Neural crest cell (in vitro differentiated cells): ENCODE results near the gene DUS1L. TPM values are rescaled to one million over a fixed set of nuclear protein-coding genes. Genes with fewer than 3 reads are reported as not detected.

Experiments used
- DNase-seq: peaks from one replicate; pipeline ENCODE4 v3.0.0; 2021; ENCODE audit warnings: low read depth, mixed read lengths, low spot score
- H3K27ac Mint-ChIP-seq: one replicate; pipeline ENCODE4 v1.8.0; 2021; ENCODE audit warnings: mild to moderate bottlenecking, mixed read lengths; ENCODE audit not compliant: unreplicated experiment
- H3K27me3 Mint-ChIP-seq: 2 replicates; pipeline ENCODE4 v1.8.0; 2021; ENCODE audit warnings: low read depth, mild to moderate bottlenecking, mixed read lengths
- H3K36me3 Mint-ChIP-seq: 2 replicates; pipeline ENCODE4 v1.8.0; 2021; ENCODE audit warnings: low read depth, mild to moderate bottlenecking, mixed read lengths
- H3K4me1 Mint-ChIP-seq: 2 replicates; pipeline ENCODE4 v1.8.0; 2021; ENCODE audit warnings: mixed read lengths
- H3K4me3 Mint-ChIP-seq: one replicate; pipeline ENCODE4 v1.8.0; 2021; ENCODE audit warnings: mild to moderate bottlenecking, mixed read lengths
- H3K9me3 Mint-ChIP-seq: 2 replicates; pipeline ENCODE4 v1.8.0; 2021; ENCODE audit warnings: mixed read lengths
- CTCF ChIP-seq: fragments of 200-600 bp; sonication (generic); conservative IDR thresholded peaks from 2 replicates; pipeline ENCODE4 v1.5.0; 2021; ENCODE audit warnings: antibody characterized with exemption, mild to moderate bottlenecking
- total RNA-seq: library from RNA; stranded (reverse); gene quantifications from 2 replicates; pipeline ENCODE4 v1.2.1, GENCODE V29; 2021

Gene DUS1L
- total RNA-seq, 1 donor from 2014 or later: 131 TPM

DNA sequence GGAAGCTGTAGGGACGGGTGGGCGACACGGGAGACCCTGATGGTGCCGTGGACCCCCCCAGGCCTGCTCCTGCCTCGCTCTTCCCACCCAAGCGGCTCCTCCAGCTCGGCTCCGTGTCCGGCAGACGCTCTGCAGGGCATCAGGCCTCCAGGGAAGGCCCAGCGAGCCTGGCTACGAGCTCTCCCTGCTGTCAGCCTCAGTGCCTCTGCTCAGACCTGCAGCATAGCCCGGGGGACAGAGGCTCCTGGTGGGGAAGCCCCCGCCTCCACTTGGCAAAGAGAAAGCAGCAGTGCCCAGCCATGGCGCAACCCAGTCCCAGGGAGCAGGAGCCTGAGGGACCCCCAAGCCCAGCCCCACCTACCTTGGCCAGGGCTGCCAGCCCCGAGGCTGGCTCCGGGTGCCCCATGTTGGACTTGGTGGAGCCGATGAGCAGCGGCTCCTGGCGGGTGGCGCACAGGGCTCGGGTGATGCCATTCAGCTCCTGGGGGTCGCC lies 26.5 kb upstream of the DUS1L start:
- no peak overlapping the region for H3K27ac Mint-ChIP-seq
- no peak overlapping the region for H3K4me3 Mint-ChIP-seq
- no peaks in the 10 kb centered on the region for H3K9me3 Mint-ChIP-seq
- peaks cover 4% of the 10 kb centered on the region for H3K4me1 Mint-ChIP-seq
- no peak for TF ChIP-seq CTCF
- no peaks in the 10 kb centered on the region for H3K36me3 Mint-ChIP-seq
- no peak for DNase-seq
- H3K27me3 Mint-ChIP-seq: no peaks in the 10 kb centered on the region

DNA sequence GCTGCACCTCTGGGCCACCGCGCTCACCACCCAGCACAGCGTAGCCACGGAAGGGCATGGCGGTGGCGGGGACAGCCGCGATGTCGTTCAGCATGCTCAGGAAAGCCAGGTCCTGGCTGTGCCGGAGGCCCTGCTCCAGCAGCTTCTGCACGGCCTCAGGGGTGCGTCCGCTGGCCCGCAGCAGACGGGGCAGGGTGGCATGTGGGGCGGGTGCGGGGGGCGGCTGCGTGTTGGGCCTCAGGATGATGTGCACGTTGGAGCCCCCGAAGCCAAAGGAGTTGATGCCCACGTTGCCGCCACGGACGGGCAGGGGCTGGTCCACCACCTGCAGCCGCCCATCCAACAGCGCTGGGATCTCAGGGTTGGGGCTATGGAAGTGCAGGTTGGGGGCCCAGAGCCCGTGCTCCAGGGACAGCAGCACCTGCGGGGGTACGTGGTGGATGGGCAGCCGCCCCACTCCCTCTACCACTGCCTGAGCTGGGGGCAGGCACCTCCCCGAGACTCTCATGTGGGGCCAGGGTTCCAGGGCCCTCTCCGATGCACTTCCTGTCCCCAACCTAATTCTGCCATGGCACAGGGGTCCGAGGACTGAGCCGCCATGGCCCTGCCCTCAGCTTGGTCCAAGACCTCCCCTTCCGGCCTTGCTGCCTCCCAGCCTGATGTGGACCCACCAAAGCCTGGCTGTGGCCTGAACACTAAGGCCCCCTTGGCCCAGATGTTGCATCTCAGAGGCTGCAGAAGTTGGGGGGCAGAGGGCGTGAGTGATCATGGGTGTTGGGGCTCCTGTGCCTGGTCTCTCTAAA lies 25.9 kb upstream of the DUS1L start:
- Mint-ChIP-seq H3K36me3 (no peaks in the 10 kb centered on the region), H3K27ac (no peak overlapping the region), H3K4me1 (peaks cover 4% of the 10 kb centered on the region), H3K4me3 (no peak overlapping the region), H3K9me3 (no peaks in the 10 kb centered on the region), H3K27me3 (no peaks in the 10 kb centered on the region)
- TF ChIP-seq CTCF: no peak
- DNase-seq: no peak

DNA sequence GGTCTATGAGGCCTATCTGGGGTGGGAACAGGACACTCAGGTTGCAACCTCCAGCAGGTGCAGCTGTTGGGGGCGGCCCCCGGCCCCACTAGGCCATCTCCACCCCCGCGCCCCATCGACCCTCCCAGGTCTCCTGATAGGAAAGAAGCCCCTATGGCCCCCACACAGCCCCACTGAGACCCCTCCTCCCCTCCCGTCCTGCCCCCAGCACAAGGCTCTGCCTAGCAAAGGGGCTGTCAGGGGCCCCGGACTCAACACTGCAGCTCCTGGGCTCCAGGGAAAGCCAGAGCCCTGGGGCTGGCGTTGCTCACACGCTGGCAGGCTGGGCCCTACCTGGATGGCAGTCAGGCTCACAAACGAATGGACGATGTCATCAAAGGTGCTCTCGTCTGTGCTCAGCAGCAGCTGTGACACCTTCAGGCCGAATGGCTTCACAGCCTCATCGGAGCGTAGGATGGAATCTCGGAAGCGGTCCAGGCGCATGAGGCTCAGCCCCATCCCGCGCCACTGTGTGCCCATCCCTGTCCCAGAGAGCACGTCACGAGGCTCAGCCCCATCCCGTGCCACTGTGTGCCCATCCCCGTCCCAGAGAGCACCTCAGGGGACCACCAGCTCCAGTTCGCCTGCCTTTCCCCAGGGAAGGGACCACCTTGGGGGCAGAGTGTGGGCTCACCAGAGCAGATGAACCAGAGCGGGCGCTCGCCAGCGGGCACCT lies 25.1 kb upstream of the DUS1L start:
- no peak for TF ChIP-seq CTCF
- Mint-ChIP-seq H3K27me3 (no peaks in the 10 kb centered on the region), H3K4me3 (peak overlapping the region; percentile 4), H3K27ac (no peak overlapping the region), H3K4me1 (no peaks in the 10 kb centered on the region), H3K9me3 (no peaks in the 10 kb centered on the region), H3K36me3 (no peaks in the 10 kb centered on the region)
- no peak for DNase-seq

- Mint-ChIP-seq H3K27me3 (no peaks in the 10 kb centered on the region), H3K4me1 (no peaks in the 10 kb centered on the region), H3K9me3 (no peaks in the 10 kb centered on the region), H3K36me3 (no peaks in the 10 kb centered on the region), H3K4me3 (no peak overlapping the region), H3K27ac (no peak overlapping the region)
- no peak for DNase-seq
- no peak for TF ChIP-seq CTCF
Observed at GRCh38 chr17:82089723-82090548, 24.3 kb upstream of the DUS1L start.
